Muscle layer of duodenum (tissue), 2 donors: ENCODE measurements around the gene AGAP2.
A peak's percentile ranks its signal among the peaks of the same experiment; 100 is the strongest.
"Not testable (repeated sequence)": the region's sequence is repeated elsewhere in the genome, so short reads cannot be mapped to it uniquely, and the experiment has no call there.

Experiments used
- H3K27ac ChIP-seq: one replicate; pipeline ENCODE4 v1.7.0; 2013; ENCODE audit warnings: mild to moderate bottlenecking, low read length
- H3K27me3 ChIP-seq: one replicate; pipeline ENCODE4 v1.7.0; 2013; ENCODE audit warnings: low read depth, mild to moderate bottlenecking, control low read depth, low read length
- H3K36me3 ChIP-seq, 2 donors: one replicate each; pipeline ENCODE4 v1.7.0; 2013; ENCODE audit warnings: low read length in 2 of 2, control low read depth in 1 of 2, mild to moderate bottlenecking in 1 of 2; ENCODE audit not compliant: insufficient read depth in 2 of 2, control insufficient read depth in 1 of 2
- H3K4me1 ChIP-seq, 2 donors: one replicate each; pipeline ENCODE4 v1.7.0; 2013; ENCODE audit warnings: low read length in 2 of 2, mild to moderate bottlenecking in 2 of 2, control low read depth in 1 of 2, moderate library complexity in 1 of 2; ENCODE audit not compliant: insufficient read depth in 2 of 2, control insufficient read depth in 1 of 2
- H3K4me3 ChIP-seq, 2 donors: one replicate each; pipeline ENCODE4 v1.7.0; 2013; ENCODE audit warnings: low read length in 2 of 2, low read depth in 1 of 2, mild to moderate bottlenecking in 1 of 2
- H3K9me3 ChIP-seq, 2 donors: one replicate each; pipeline ENCODE4 v1.7.0; 2013; ENCODE audit warnings: low read length in 2 of 2, control low read depth in 1 of 2, mild to moderate bottlenecking in 1 of 2; ENCODE audit not compliant: control insufficient read depth in 1 of 2
- donor health status: healthy.

AGAP2 gene

GRCh38 chr12:57725851-57726150 lies 12.7 kb downstream of the AGAP2 start:
- H3K36me3 ChIP-seq, result peaks cover 9 to 13% of the 10 kb centered on the region in 2 donors
- H3K4me3 ChIP-seq, result peak overlapping the region in 1 of 2 donors; percentile 78
- no peak overlapping the region for H3K27ac ChIP-seq
- H3K4me1 ChIP-seq, result peaks cover 0 to 14% of the 10 kb centered on the region in 2 donors
- H3K9me3 ChIP-seq, result no peaks in the 10 kb centered on the region
- no peaks in the 10 kb centered on the region for H3K27me3 ChIP-seq

GRCh38 chr12:57724936-57725740 lies 13.4 kb downstream of the AGAP2 start:
- H3K9me3 ChIP-seq, result no peaks in the 10 kb centered on the region
- H3K27me3 ChIP-seq, result no peaks in the 10 kb centered on the region
- no peak overlapping the region for H3K4me3 ChIP-seq
- H3K27ac ChIP-seq, result no peak overlapping the region
- peaks cover 16 to 19% of the 10 kb centered on the region in 2 donors for H3K36me3 ChIP-seq
- peaks cover 0 to 14% of the 10 kb centered on the region in 2 donors for H3K4me1 ChIP-seq

GRCh38 chr12:57724003-57724935 lies 14.3 kb downstream of the AGAP2 start:
- Histone ChIP-seq H3K9me3 (no peaks in the 10 kb centered on the region), H3K4me3 (no peak overlapping the region), H3K36me3 (peaks cover 24 to 28% of the 10 kb centered on the region in 2 donors), H3K27ac (no peak overlapping the region), H3K27me3 (no peaks in the 10 kb centered on the region), H3K4me1 (peaks cover 0 to 14% of the 10 kb centered on the region in 2 donors)

- Histone ChIP-seq H3K36me3 (peaks cover 31 to 35% of the 10 kb centered on the region in 2 donors), H3K4me1 (peaks cover 0 to 14% of the 10 kb centered on the region in 2 donors), H3K27ac (no peak overlapping the region), H3K9me3 (no peaks in the 10 kb centered on the region), H3K4me3 (no peak overlapping the region), H3K27me3 (no peaks in the 10 kb centered on the region)
Observed at GRCh38 chr12:57723630-57723962, 14.9 kb downstream of the AGAP2 start.

GRCh38 chr12:57722716-57723629 lies 15.6 kb downstream of the AGAP2 start:
- Histone ChIP-seq H3K27ac (no peak overlapping the region), H3K36me3 (peaks cover 36 to 41% of the 10 kb centered on the region in 2 donors), H3K9me3 (no peaks in the 10 kb centered on the region), H3K27me3 (no peaks in the 10 kb centered on the region), H3K4me3 (no peak overlapping the region), H3K4me1 (peaks cover 0 to 14% of the 10 kb centered on the region in 2 donors)

GRCh38 chr12:57721846-57722608 lies 16.5 kb downstream of the AGAP2 start:
- not testable (repeated sequence) for H3K27me3 ChIP-seq, H3K27ac ChIP-seq, H3K9me3 ChIP-seq, H3K4me3 ChIP-seq
- Histone ChIP-seq H3K36me3 (peaks cover 42 to 50% of the 10 kb centered on the region in 2 donors), H3K4me1 (peaks cover 0 to 12% of the 10 kb centered on the region in 2 donors)

- Histone ChIP-seq H3K27ac (no peak overlapping the region), H3K27me3 (no peaks in the 10 kb centered on the region), H3K36me3 (peaks cover 53 to 62% of the 10 kb centered on the region in 2 donors), H3K4me1 (peaks cover 0 to 3% of the 10 kb centered on the region in 2 donors), H3K9me3 (no peaks in the 10 kb centered on the region), H3K4me3 (no peak overlapping the region)
Observed at GRCh38 chr12:57720606-57721595, 17.6 kb downstream of the AGAP2 start.

- H3K27me3 ChIP-seq, result no peaks in the 10 kb centered on the region
- H3K27ac ChIP-seq, result no peak overlapping the region
- no peaks in the 10 kb centered on the region for H3K9me3 ChIP-seq
- H3K4me3 ChIP-seq, result no peak overlapping the region
- peaks cover 55 to 68% of the 10 kb centered on the region in 2 donors for H3K36me3 ChIP-seq
- no peaks in the 10 kb centered on the region for H3K4me1 ChIP-seq
Observed at GRCh38 chr12:57719777-57720605, 18.6 kb downstream of the AGAP2 start.
